Neural progenitor cell (in vitro differentiated cells): ENCODE data around the gene ABHD12.

Experiments
- EZH2 ChIP-seq: fragments of 200-600 bp; sonication (generic); IDR thresholded peaks from 2 replicates; pipeline ENCODE4 v1.6.1; 2017; ENCODE audit warnings: antibody characterized with exemption, mild to moderate bottlenecking, moderate library complexity
- EZH2phosphoT487 ChIP-seq: fragments of 200-600 bp; sonication (generic); IDR thresholded peaks from 2 replicates; pipeline ENCODE4 v1.6.1; 2017; ENCODE audit warnings: antibody characterized with exemption
- TF ChIP-seq, protein P1 (sequence below): fragments of 200-600 bp; sonication (generic); IDR thresholded peaks from 2 replicates; pipeline ENCODE4 v1.5.1; 2017; ENCODE audit warnings: antibody characterized with exemption, mild to moderate bottlenecking

GRCh38 chr20:25364180-25364788 is 26.4 kb downstream of the ABHD12 start:
- TF ChIP-seq, protein P1, sequence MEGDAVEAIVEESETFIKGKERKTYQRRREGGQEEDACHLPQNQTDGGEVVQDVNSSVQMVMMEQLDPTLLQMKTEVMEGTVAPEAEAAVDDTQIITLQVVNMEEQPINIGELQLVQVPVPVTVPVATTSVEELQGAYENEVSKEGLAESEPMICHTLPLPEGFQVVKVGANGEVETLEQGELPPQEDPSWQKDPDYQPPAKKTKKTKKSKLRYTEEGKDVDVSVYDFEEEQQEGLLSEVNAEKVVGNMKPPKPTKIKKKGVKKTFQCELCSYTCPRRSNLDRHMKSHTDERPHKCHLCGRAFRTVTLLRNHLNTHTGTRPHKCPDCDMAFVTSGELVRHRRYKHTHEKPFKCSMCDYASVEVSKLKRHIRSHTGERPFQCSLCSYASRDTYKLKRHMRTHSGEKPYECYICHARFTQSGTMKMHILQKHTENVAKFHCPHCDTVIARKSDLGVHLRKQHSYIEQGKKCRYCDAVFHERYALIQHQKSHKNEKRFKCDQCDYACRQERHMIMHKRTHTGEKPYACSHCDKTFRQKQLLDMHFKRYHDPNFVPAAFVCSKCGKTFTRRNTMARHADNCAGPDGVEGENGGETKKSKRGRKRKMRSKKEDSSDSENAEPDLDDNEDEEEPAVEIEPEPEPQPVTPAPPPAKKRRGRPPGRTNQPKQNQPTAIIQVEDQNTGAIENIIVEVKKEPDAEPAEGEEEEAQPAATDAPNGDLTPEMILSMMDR, result no peak
- no peak for TF ChIP-seq EZH2
- TF ChIP-seq EZH2phosphoT487, result no peak
